Lower leg skin (tissue), 4 donors: Measurements from ENCODE around the gene ZNF878. TPM values are rescaled to one million over a fixed set of nuclear protein-coding genes. Genes with fewer than 3 reads are reported as not detected.

Source experiments
- DNase-seq, 2 donors: peaks; one replicate each; pipeline ENCODE4 v3.0.0-alpha.2; 2019; ENCODE audit warnings: low spot score in 2 of 2
- H3K4me3 ChIP-seq: fragments of 200-600 bp; sonication (generic); 2 replicates; pipeline ENCODE4 v1.5.1; 2017; ENCODE audit warnings: mild to moderate bottlenecking, low read depth; ENCODE audit not compliant: poor library complexity, severe bottlenecking
- CTCF ChIP-seq, 3 donors: fragments of 450-650 bp; IDR thresholded peaks; one replicate each; pipeline ENCODE4 v1.5.1; 2016; ENCODE audit warnings: antibody characterized with exemption in 3 of 3, mild to moderate bottlenecking in 3 of 3, moderate library complexity in 2 of 3
- POLR2A ChIP-seq, 2 donors: fragments of 450-650 bp; IDR thresholded peaks; one replicate each; pipeline ENCODE4 v1.6.1; 2016 to 2017; ENCODE audit warnings: antibody characterized with exemption in 2 of 2, mild to moderate bottlenecking in 1 of 2, moderate library complexity in 1 of 2
- whole genome bisulfite sequencing, 2 donors: methylation state at CpG; one replicate each; pipeline ENCODE4 v1.1.5; 2018; 5-methylcytosine and 5-hydroxymethylcytosine counted together
- intact Hi-C: fragments of 100-400 bp; cut with DNase I; formaldehyde crosslinking; loops from one replicate; pipeline ENCODE4 v1.15.0; 2023; ENCODE audit warnings: low total_unique reads
- total RNA-seq, 4 donors: library from RNA; depleted of rRNA; stranded (reverse); fragments of >200 nt; gene quantifications; one replicate each; pipeline ENCODE4 v1.1.0, GENCODE V29; 2016

The ZNF878 gene
- under 1 TPM in 1 of 4 donors, not detected in 3; 0.29 TPM for total RNA-seq

- TF ChIP-seq CTCF (IDR thresholded peaks at IDR 0.05): no peak
- no peak for TF ChIP-seq POLR2A (IDR thresholded peaks at IDR 0.05)
- intact Hi-C loops: no loop called here
These were observed at the start of gene ZNF878 for GRCh38 chr19:12052497-12053169. Gene ZNF878 (minus strand): TSS chr19:12052961. CDS start chr19:12052801, 160 bp downstream.

GRCh38 chr19:12098040-12098439 is 45.3 kb upstream of the ZNF878 start:
- WGBS, 2 donors: 59 to 66% methylated on average over 9 of the region's 9 CpGs
- TF ChIP-seq POLR2A (IDR thresholded peaks at IDR 0.05): no peak
- no peak for TF ChIP-seq CTCF (IDR thresholded peaks at IDR 0.05)
- intact Hi-C loops: no loop called here

More at GRCh38 chr19:12052497-12053169, at the start of gene ZNF878:
- DNase-seq: peak; percentile 88 to 98
- WGBS, 2 donors: 0 to 2% methylated on average over 27 to 42 of the region's 46 CpGs
- H3K4me3 ChIP-seq: peak within 1 kb of the TSS; percentile 63

GRCh38 chr19:12095111-12095790 is 42.5 kb upstream of the ZNF878 start:
- intact Hi-C loops: no loop called here
- TF ChIP-seq CTCF (IDR thresholded peaks at IDR 0.05): no peak
- no peak for TF ChIP-seq POLR2A (IDR thresholded peaks at IDR 0.05)
- 94 to 97% methylated on average over 4 of the region's 4 CpGs for WGBS, 2 donors
- no peak for DNase-seq
- no peak overlapping the region for H3K4me3 ChIP-seq

More at GRCh38 chr19:12098040-12098439, 45.3 kb upstream of the ZNF878 start:
- DNase-seq: peak in 1 of 2 donors; percentile 14
- no peak overlapping the region for H3K4me3 ChIP-seq

GRCh38 chr19:12093777-12094176 is 41.0 kb upstream of the ZNF878 start:
- intact Hi-C loops: no loop called here
- no peak for DNase-seq
- H3K4me3 ChIP-seq: no peak overlapping the region
- WGBS, 2 donors: 93 to 98% methylated on average over 3 of the region's 3 CpGs
- no peak for TF ChIP-seq POLR2A (IDR thresholded peaks at IDR 0.05)
- no peak for TF ChIP-seq CTCF (IDR thresholded peaks at IDR 0.05)

- peak overlapping the region; percentile 60 for H3K4me3 ChIP-seq
- intact Hi-C loops: no loop called here
- 16 to 19% methylated on average over 10 of the region's 10 CpGs for WGBS, 2 donors
- no peak for DNase-seq
- no peak for TF ChIP-seq POLR2A (IDR thresholded peaks at IDR 0.05)
- no peak for TF ChIP-seq CTCF (IDR thresholded peaks at IDR 0.05)
These were observed 40.2 kb upstream of the ZNF878 start for GRCh38 chr19:12092956-12093355.
